HG02571 (cell line): ENCODE data around the gene OGDHL.
"Not testable (repeated sequence)": the region's sequence is repeated elsewhere in the genome, so short reads cannot be mapped to it uniquely, and the experiment has no call there.

Experiments used
- ATAC-seq: cut with Tn5 transposase; IDR thresholded peaks from one replicate; pipeline ENCODE4 v1.9.1; 2021; ENCODE audit warnings: mild to moderate bottlenecking, moderate library complexity; ENCODE audit not compliant: unreplicated experiment

The OGDHL gene

GRCh38 chr10:49761789-49762565 lies at the start of gene OGDHL:
OGDHL (minus strand) TSS chr10:49762323; CDS start chr10:49758592, 3,731 bp downstream.
- ATAC-seq = peak; percentile 71

GRCh38 chr10:49803988-49804387 lies 41.9 kb upstream of the OGDHL start:
- ATAC-seq = no peak

- ATAC-seq = no peak
Observed at GRCh38 chr10:49798275-49798674, 36.2 kb upstream of the OGDHL start.

GRCh38 chr10:49791100-49791499 lies 29.0 kb upstream of the OGDHL start:
- ATAC-seq = no peak

- ATAC-seq = no peak
Observed at GRCh38 chr10:49784681-49785080, 22.6 kb upstream of the OGDHL start.

- ATAC-seq = no peak
Observed at GRCh38 chr10:49783645-49784044, 21.5 kb upstream of the OGDHL start.

GRCh38 chr10:49781247-49781646 lies 19.1 kb upstream of the OGDHL start:
- ATAC-seq = no peak

- no peak for ATAC-seq
Observed at GRCh38 chr10:49778197-49778596, 16.1 kb upstream of the OGDHL start.

GRCh38 chr10:49776851-49777250 lies 14.7 kb upstream of the OGDHL start:
- ATAC-seq = no peak

GRCh38 chr10:49775014-49775413 lies 12.9 kb upstream of the OGDHL start:
- ATAC-seq = no peak

GRCh38 chr10:49772944-49773343 lies 10.8 kb upstream of the OGDHL start:
- not testable (repeated sequence) for ATAC-seq

GRCh38 chr10:49771046-49771445 lies 8.9 kb upstream of the OGDHL start:
- ATAC-seq = not testable (repeated sequence)

- no peak for ATAC-seq
Observed at GRCh38 chr10:49769692-49770091, 7.6 kb upstream of the OGDHL start.

GRCh38 chr10:49768731-49769130 lies 6.6 kb upstream of the OGDHL start:
- ATAC-seq = no peak

GRCh38 chr10:49768329-49768728 lies 6.2 kb upstream of the OGDHL start:
- ATAC-seq = no peak

GRCh38 chr10:49767752-49768151 lies 5.6 kb upstream of the OGDHL start:
- no peak for ATAC-seq

- ATAC-seq = no peak
Observed at GRCh38 chr10:49766484-49766883, 4.4 kb upstream of the OGDHL start.

- no peak for ATAC-seq
Observed at GRCh38 chr10:49762566-49762877, 399 bp upstream of the OGDHL start.

- ATAC-seq = no peak
Observed at GRCh38 chr10:49761201-49761788, 828 bp downstream of the OGDHL start.

- no peak for ATAC-seq
Observed at GRCh38 chr10:49760789-49761188, 1.3 kb downstream of the OGDHL start.

- ATAC-seq = no peak
Observed at GRCh38 chr10:49759787-49760551, 2.2 kb downstream of the OGDHL start.
